ENCODE measurements around the gene PPP1R16B.

DNA sequence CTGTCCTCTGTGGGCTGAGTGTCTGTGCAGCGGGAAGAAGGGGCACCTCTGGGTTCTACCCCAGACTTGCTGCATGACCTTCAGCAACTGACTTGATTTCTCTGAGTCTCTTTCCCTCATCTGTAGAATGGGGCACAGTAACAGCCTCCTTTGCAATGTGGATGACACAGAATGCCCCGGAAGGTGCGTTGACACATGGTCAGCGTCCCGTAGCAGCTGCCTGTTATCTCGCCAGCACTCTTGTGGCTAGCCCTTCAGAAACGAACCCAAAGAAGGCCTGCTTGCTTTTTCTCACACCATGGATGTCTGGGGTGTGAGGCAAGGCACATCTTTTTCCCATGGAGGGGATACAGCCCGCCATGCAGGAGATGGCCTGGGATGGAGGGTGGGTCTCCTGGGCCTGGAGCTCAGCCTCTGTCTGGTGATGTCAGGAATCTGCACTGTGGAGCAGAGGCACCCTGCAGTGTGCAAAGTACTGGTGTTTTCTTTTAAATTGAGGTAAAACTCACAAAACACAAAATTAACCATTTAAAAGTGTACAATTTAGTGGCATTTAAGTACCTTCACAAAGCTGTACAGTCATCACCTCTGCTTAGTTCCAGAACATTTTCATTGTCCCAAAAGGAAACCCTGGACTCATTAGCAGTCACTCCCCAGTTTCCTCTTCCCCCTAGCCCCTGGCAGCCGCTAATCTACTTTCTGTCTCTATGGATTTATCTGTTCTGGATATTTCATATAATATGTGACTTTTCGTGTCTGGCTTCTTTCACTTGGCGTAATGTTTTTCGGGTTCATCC lies 61.0 kb downstream of the PPP1R16B start:
- TF ChIP-seq POLR2A (IDR thresholded peaks at IDR 0.05) = no peak
- TF ChIP-seq, protein P1, sequence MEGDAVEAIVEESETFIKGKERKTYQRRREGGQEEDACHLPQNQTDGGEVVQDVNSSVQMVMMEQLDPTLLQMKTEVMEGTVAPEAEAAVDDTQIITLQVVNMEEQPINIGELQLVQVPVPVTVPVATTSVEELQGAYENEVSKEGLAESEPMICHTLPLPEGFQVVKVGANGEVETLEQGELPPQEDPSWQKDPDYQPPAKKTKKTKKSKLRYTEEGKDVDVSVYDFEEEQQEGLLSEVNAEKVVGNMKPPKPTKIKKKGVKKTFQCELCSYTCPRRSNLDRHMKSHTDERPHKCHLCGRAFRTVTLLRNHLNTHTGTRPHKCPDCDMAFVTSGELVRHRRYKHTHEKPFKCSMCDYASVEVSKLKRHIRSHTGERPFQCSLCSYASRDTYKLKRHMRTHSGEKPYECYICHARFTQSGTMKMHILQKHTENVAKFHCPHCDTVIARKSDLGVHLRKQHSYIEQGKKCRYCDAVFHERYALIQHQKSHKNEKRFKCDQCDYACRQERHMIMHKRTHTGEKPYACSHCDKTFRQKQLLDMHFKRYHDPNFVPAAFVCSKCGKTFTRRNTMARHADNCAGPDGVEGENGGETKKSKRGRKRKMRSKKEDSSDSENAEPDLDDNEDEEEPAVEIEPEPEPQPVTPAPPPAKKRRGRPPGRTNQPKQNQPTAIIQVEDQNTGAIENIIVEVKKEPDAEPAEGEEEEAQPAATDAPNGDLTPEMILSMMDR (IDR thresholded peaks at IDR 0.05) = no peak

Measured in body of pancreas (tissue), 4 donors.